ENCODE measurements around the gene EPS8L1.

DNA sequence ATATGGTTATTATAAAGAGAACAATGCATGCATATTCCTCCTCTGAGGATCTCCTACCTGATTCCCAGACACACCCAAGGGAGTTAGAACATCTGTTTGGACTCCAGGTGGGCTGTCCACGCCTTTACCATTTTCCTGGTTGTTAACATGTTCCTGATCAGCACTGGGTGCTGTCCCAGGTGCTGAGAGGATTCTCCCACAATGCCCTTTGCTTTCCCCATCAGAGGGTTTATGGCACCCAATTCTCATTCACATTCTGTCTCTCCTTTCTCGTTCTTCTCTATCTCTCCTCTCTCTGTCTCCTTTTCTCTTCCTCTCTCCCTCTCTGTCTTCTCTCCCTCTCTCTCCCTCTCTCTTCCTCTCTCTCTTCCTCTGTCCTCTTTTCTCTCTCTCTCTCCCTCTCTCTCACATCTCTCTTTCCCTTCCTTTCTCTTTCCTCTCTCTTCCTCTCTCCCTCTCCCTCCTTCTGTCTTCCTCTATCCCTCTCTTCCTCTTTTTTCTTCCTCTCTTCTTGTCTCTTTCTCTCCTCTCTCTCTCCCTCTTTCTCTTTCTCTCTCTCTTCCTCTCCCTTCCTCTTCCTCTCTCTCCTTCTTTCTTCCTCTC lies 9.5 kb upstream of the EPS8L1 start:
- TF ChIP-seq, protein P1, sequence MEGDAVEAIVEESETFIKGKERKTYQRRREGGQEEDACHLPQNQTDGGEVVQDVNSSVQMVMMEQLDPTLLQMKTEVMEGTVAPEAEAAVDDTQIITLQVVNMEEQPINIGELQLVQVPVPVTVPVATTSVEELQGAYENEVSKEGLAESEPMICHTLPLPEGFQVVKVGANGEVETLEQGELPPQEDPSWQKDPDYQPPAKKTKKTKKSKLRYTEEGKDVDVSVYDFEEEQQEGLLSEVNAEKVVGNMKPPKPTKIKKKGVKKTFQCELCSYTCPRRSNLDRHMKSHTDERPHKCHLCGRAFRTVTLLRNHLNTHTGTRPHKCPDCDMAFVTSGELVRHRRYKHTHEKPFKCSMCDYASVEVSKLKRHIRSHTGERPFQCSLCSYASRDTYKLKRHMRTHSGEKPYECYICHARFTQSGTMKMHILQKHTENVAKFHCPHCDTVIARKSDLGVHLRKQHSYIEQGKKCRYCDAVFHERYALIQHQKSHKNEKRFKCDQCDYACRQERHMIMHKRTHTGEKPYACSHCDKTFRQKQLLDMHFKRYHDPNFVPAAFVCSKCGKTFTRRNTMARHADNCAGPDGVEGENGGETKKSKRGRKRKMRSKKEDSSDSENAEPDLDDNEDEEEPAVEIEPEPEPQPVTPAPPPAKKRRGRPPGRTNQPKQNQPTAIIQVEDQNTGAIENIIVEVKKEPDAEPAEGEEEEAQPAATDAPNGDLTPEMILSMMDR (optimal IDR thresholded peaks at IDR 0.05 in 1 of 3, IDR thresholded peaks at IDR 0.05 in 1 of 3, conservative IDR thresholded peaks at IDR 0.05 in 1 of 3; ENCODE audit: extremely low read depth in 1 of 3, insufficient read depth in 2 of 3, low read length in 3 of 3) = no peak
- no peak for TF ChIP-seq EZH2 (IDR thresholded peaks at IDR 0.05; ENCODE audit: low read length)

Data from keratinocyte (primary cell).